Embryonic facial prominence (tissue), 1 donor: Measurements from ENCODE around the gene C20orf204.

ENCODE experiments used
- DNase-seq: peaks from one replicate; pipeline ENCODE4 v3.0.0-alpha.2; 2016; ENCODE audit errors: extremely low spot score

Gene C20orf204

DNA sequence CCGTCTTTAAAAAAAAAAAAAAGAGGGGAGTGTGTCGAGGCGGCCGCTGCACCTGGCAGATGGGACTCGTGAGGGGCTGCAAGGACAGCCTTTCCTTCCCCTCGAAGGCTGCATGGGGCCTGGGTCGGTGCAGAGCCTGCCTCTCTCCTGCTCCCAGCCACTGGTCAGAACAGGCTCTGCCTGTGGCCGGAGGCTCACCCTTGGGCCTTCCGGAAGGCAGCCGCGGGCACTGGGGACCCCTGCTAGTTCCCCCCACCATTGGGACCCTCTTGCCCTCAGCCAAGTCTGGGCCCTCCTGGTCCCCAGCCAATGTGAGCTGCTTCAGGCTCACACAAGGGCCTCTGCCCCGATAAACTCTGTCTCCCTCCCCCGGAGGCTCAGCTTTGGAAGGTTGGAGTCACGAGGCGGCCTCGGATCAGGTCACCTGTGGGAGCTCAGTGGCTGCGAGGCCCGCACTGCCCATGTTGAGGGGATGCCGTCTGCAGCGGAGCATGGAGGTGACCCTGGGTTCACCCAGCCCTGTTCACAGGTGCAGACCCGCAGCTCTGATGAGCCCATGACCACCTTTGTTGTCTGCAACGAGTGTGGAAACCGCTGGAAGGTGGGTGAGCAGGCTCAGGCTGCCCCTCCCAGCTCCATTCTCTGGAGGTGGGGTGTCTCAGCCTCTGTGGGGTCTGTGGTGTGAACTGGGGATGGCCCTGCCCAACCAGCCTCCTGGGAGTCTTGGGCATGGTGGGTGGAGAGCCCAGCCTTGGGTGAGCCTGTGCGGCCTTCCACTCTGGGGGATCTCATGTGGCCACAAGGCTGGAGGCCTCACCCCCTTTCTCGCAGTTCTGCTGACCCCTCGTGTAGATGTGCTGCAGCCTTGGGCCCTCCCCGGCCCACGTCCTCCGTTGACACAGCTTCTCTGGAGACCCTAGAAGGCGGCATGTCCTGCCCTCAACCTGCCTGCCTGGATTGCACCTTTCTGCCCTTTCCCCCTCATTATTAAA lies 35.7 kb downstream of the C20orf204 start:
- no peak for DNase-seq

DNA sequence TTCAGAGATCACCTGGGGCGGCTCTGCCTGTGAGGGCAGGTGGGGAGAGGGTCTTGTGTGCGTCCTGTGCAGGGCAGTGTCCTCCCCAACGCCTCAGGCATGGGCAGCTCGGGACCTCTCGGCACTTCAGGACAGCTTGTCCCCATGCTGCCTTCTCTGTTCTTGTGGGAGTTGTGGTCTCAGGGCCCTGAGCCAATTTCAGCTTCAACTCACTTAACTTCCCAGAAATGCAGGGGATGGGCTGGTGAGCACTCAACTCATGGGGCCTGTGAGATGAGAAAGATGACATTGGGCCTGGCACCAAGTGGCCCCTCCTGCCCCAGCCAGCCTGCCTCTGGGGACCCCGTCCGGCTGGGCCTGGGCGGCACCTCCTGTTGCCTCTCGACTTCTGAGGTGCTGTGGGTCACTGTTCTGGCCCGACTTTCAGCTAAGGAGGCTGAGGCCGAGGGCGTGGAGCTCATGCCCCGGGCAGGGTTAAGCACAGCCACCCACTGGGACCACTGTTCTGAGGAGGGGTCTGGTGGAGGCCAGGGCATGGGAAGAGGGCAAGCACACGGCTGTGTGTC lies 36.6 kb downstream of the C20orf204 start:
- no peak for DNase-seq

DNA sequence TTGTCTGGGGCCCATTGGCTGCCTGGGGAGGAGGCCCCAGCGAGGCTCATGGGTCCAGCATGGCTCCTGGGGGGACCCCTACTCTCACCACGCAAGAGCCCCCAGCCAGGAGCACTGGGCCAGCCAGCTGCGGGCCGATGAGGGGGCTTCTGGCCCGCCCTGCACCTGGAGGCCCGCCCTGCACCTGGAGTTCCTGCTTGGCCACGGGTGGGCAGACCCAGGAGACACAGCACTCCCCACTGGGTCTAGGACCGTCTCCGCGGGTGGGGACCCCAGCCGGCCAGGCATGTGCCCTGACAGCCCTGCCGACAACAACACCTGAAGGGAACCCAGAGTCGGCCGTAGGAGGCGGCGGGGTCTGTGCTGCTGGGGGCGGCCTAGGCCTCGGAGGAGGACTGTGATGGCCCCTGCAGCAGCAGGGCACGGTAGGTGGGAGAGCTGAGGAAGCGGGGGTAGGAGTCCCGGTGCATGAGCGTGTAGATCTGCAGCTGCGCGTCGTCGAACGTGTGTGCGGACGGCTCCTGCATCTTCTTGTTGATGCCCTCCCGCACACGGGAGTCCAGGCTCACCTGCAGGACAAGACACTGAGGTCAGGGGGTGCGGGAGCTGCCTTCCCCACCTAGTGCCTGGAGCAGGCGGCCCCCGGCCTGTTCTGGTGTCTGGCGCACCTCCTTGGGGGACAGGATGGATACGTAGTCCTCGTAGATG lies 37.6 kb downstream of the C20orf204 start:
- no peak for DNase-seq

DNA sequence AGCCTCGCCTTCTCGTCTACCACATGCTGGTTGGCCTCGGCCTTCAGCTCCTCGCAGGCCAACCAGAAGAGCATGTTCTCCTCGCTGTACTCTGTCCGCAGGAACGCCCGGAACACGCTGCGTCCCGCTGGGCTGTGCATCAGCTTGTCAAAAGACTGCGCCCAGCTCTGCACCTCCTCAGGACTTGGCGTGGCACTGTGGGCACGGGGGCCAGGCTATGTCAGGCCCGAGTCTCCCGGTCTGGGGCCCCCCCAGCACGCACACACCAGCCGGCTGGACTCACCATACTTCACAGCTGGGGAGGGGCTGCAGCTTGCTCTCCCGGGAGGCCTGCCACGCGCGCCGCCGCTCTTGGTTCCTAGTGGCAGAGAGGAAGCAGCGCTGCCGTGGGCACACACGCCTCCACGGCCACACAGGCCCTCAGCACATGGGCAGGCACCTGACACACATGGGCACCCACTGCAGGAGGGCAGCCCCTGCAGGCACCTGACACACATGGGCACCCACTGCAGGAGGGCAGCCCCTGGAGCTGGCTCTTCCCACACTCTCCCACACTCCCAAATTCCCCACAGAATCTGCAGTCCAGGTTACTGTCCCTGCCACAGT lies 38.3 kb downstream of the C20orf204 start:
- DNase-seq: no peak

DNA sequence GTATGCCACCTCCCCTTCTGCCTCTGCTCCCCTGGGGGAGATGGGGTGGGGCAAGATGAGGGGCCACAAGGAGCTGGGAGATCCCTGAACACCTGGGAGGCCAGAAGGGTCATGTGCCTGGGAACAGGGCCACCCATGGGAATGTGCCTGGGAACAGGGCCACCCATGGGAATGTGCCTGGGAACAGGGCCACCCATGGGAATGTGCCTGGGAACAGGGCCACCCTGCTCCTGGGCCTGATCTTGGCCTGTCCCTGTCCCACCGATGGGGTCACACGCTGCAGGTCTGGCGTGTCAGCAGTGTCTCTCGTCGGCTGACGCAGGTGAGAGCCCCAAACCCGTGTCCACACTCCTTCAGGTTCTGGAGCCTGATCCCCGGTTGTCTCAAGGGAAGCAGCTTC lies 39.0 kb downstream of the C20orf204 start:
- DNase-seq: no peak

DNA sequence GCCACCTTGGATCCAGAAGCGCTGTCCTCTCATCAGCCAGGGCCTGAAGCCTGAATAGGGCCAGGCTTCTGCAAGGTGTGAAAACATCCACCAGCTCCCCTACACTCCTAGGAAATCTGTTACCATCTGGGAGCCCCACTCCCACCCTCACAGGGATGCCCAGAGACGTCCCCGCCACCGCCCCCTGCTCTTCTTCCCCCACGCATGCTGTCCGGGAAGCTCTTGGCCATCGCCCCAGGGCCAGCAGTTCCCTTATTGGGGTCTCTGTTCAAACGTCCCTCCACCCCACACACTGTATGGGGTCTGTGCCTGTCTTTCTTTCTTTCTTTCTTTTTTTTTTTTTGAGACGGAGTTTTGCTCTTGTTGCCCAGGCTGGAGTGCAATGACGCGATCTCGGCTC lies 39.6 kb downstream of the C20orf204 start:
- no peak for DNase-seq

DNA sequence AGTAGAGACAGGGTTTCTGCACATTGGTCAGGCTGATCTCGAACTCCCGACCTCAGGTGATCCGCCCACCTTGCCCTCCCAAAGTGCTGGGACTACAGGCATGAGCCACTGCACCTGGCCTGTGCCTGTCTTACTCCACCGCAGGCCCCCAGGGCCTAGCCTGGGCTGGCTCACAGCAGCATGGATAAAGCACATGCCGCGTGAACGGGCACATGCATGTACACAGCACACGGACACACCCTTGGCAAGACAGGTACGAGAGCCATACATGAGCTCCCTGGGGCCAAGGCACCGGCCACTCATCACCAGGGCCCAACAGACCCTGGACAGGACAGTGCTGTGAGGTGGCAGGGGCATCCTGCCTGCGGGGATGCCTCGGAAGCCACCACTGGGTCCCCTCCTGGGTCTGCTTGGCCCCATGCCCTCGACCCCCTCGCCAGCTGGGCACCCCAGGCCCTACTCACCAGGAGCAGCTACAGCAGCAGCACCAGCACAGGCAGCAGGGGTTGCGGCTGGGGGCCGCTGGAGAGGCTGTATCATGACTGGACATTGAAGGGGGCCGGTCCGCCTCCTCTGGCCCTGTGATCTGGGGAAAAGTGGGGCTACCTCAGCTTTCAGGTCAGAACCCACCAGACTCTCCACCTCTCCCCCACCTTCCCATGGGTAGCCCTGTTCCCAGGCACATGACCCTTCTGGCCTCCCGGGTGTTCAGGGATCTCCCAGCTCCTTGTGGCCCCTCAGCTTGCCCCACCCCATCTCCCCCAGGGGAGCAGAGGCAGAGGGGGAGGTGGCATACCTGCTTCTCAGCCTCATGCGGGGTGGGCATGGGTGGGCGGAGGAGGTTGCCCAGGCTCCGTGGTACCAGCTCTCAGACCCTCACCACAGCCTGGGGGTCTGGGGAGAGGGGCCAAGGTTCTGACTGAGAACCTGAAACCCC lies 40.3 kb downstream of the C20orf204 start:
- no peak for DNase-seq

GRCh38 chr20:64077094-64077493 lies 41.1 kb downstream of the C20orf204 start:
- DNase-seq: no peak

DNA sequence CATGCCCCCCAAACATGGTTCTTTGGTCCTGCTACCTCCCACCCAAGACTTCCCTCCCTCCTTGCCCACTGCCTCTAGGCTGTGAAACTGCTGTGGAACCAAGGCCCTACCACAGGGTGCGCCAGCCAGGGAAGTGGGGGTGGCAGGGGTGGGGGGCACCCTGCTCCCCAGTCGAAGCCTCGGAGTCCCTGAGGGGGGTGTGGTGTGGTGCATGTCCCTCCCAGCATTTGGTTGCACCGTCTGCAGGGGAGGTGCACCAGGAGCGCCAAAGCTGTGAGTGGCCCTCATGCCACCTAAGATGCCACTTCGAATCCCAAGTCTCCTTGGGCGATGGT lies 41.5 kb downstream of the C20orf204 start:
- DNase-seq: no peak

- DNase-seq: no peak
Observed at GRCh38 chr20:64077876-64078551, 42.0 kb downstream of the C20orf204 start.

DNA sequence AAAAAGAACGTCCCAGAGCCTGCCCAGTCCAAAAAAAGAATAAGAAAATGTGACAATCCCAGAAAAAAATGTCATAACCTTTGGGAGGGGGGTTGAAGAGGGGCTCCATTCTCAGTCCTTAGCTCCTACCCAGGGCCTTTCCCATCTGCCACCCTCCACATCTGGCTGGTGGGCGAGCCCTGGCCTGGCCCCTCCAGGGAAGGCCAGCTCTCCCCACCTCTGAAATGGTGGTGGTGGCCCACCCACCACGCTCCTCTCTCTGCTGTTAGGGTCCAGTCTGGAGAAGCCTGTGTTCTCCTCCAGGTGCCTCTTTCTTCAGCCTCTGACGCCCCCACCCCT lies 42.9 kb downstream of the C20orf204 start:
- DNase-seq: no peak

DNA sequence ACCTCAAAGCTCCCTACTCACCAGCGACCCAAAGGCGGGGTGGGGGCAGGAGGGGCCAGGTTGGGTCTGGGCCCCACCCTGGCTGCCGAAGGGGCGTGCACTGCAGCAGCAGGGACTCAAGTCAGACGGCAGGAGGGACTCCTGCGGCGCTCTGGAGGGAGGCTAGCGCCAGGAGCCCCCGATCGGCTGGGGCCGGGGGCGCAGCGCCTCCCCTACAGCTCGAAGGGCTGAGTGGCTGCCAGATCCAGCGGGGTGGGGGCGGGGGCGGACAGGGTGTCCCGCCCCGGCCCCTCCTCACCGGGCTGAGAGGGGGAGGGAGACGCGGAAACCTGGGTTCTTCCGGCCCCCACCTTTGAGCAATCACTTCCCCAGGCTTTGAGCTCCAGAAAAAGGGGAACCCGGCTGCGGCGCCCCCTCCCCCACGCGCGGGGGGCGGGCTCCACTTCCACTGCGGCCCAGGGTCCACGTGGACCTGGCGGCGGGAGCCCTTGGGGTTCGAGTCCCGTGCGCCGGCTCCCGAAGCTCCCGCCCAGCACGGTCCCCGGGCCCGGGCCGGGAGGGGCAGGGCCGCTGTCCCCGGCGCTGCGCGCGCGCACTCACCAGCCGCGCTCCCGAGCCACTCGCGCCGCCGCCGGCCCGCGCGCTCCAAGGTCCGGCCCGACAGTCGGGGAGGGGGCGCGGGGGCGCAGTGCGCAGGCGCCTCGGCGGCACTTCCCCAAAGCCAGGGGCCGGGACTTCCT lies 43.5 kb downstream of the C20orf204 start, which contains the start of gene RGS19:
Gene RGS19 (minus strand): TSS at position 246 of the 740 bp plus-strand sequence. CDS start 2,632 bp downstream, outside the sequence.
- DNase-seq: no peak

DNA sequence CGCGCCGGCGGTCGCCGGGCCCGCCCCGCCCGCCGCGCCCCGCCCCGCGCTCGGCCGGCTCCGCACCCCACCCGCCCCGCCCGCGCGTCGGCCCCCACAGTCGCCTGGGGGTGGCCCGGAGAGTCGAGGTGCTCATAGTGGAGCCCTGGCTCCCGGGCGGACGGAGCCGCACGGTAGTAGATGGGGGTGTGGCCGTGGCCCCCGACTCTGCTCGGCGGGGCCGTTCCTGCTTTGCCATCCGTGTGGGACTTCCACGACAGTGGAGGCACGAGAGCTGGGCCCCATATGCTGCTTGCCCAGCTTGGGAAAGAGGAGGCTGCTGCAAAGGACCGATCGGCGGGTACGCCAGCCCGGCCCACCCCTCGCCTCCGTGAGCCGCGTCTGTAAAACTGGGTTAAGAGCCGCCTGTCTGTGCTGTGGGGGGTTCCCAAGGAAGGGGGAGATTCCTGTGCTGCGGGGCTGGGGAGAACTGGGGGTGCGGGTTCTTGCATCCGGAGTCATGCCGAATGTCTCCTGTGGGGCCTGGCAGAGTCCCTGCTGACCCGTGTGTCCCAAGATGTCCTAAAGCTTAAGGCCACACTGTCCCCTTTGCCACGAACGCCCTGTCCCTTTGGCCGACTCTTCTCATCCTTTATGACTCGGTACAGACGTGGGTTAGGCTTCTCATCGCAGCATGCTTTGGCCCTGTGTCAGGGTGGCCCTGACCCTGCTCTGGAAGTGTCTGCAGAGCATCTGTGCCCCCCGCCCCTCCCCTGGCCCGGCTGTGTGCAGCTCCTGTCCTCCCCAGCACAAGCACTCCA lies 44.2 kb downstream of the C20orf204 start, which contains the start of gene OPRL1:
Gene OPRL1 (plus strand): TSS at position 70 of the 800 bp plus-strand sequence. CDS start 12,639 bp downstream, outside the sequence.
- DNase-seq: no peak

DNA sequence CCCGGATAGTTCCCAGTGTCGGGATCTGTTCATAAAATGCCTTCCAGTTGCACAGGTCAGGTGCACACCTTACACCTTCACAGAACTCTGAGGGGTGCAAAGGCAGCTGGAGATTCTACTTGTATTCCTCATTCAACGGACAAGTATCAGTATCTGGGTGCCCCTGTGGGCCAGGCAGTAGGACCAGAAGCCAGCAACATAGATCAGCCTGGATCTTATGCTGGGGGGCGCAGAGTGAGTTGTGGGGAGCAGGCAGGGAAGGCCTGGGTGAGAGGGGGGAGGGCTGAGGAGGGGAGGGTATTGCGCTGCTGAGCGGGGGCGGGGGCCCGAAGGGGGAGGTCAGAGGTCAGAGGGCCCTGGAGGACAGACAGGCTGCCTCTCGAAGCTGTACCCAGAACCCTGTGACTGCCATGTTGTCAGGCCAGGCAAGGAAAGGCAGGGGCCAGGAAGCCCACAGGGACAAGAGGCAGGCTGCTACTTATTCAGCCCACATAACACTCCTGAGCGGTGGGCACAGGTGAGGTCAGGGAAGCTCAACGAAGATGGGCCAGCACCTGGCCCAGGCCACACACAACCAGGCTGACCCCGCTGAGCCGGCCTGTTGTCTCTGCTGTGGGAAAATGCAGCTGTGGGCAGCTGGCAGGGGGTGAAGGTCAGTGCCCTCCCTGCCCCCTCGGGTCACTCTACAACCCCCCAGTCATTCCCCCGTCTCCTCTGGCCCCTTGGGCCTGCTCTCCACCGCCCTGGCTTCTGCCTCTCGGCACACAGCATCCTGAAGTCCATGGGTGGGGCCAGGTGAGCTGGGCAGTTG lies 45.0 kb downstream of the C20orf204 start:
- DNase-seq: no peak

- DNase-seq: no peak
Observed at GRCh38 chr20:64081624-64081964, 45.6 kb downstream of the C20orf204 start.

DNA sequence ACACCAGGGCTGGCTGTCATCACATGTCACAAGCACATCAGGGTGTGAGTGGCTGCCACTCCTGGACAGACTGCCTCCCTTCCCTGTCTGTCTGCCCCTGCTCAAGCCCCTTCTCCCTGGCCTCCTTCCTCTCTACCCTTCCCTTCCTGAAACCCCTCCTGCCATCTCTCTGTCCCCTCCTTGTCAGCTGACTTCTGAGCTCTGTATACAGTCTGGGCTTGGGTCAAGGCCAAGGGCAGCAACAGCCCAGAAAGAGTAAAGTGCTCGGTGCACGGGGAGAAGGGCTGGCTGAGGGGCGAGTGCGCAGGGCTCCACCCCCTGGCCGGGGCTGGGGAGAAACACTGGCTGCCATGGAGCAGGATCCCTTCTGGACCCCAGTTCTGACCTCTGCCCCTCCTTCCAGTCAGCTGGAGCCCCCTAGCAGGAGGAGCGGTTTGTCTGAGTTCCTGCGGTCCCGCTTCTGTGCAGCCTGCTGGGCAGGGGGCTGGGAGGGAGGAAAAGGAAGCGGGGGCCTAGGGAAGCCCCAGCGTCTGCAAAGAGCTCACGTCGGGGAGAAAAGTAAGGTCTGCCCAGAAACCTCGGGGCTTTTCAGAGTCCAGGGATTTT lies 46.2 kb downstream of the C20orf204 start:
- no peak for DNase-seq

- no peak for DNase-seq
Observed at GRCh38 chr20:64082820-64083377, 46.9 kb downstream of the C20orf204 start.
